ENCODE measurements around the gene GPC6.

- TF ChIP-seq POLR2A (IDR thresholded peaks at IDR 0.05; ENCODE audit: low read depth, low read length) (no peak), POLR2AphosphoS5 (IDR thresholded peaks at IDR 0.05; ENCODE audit: low read depth, low read length) (no peak)
These were observed 38.3 kb downstream of the GPC6 start for GRCh38 chr13:93264876-93265275.
